Ovary (tissue), 9 donors: ENCODE measurements around the gene PDXK. TPM values are rescaled to one million over a fixed set of nuclear protein-coding genes. Genes with fewer than 3 reads are reported as not detected.

Source experiments
- DNase-seq, 5 donors: peaks; one replicate each; pipeline ENCODE4 v3.0.0-alpha.2; 2019 to 2020
- H3K27ac ChIP-seq, 2 donors: fragments of 200-600 bp; one replicate each; pipeline versions ENCODE4 v1.5.1 to v1.8.0; 2019 to 2022
- H3K27me3 ChIP-seq: fragments of 200-600 bp; one replicate; pipeline ENCODE4 v1.8.0; 2022
- H3K36me3 ChIP-seq: fragments of 200-600 bp; sonication (generic); one replicate; pipeline ENCODE4 v1.5.1; 2019
- H3K4me1 ChIP-seq: one replicate; pipeline ENCODE4 v1.8.1; 2013; ENCODE audit warnings: mild to moderate bottlenecking, moderate library complexity; ENCODE audit not compliant: insufficient read depth
- H3K4me3 ChIP-seq: fragments of 200-600 bp; sonication (generic); one replicate; pipeline ENCODE4 v1.5.1; 2017
- H3K9me3 ChIP-seq, 2 donors: fragments of 200-600 bp in 1 of 2; sonication (generic) in 1 of 2; one replicate each; pipeline versions ENCODE4 v1.5.1 to v1.8.1; 2013 to 2019; ENCODE audit warnings: mild to moderate bottlenecking in 1 of 2, moderate library complexity in 1 of 2
- CTCF ChIP-seq, 3 donors: fragments of 450-650 bp in 2 of 3; fragments of 200-600 bp in 1 of 3; IDR thresholded peaks; one replicate each; pipeline versions ENCODE4 v1.5.1 to v1.8.0; 2016 to 2022; ENCODE audit warnings: antibody characterized with exemption in 3 of 3, mild to moderate bottlenecking in 1 of 3
- EP300 ChIP-seq: sonication (generic); formaldehyde crosslinking; IDR thresholded peaks from one replicate; pipeline ENCODE4 v1.6.1; 2017; ENCODE audit warnings: antibody characterized with exemption
- POLR2A ChIP-seq: fragments of 450-650 bp; IDR thresholded peaks from one replicate; pipeline ENCODE4 v1.6.1; 2017; ENCODE audit warnings: antibody characterized with exemption, mild to moderate bottlenecking, moderate library complexity
- WGBS, 3 donors: extraction: QIAGEN DNeasy Blood & Tissue Kit in 1 of 3; methylation state at CpG; one replicate each; pipeline versions ENCODE4 v1.1.5 to v1.1.7; 2013 to 2017; 5-methylcytosine and 5-hydroxymethylcytosine counted together
- intact Hi-C, 4 donors: fragments of 100-400 bp; cut with DNase I; formaldehyde crosslinking; loops; one replicate each; pipeline versions ENCODE4 v1.11.0 to v1.15.1; 2022 to 2023
- polyA plus RNA-seq, 2 donors: library from polyadenylated mRNA; stranded (reverse); fragments of 200-250 nt in 1 of 2; fragments of 350-450 nt in 1 of 2; fragmentation: Illumina TruSeq in 1 of 2; extraction: RNeasy Lipid Tissue Mini Kit (QIAGEN cat#74804) in 1 of 2; gene quantifications; one replicate each; pipeline ENCODE4 v1.2.3, GENCODE V29; 2013 to 2014
- total RNA-seq, 7 donors: library from RNA; depleted of rRNA in 2 of 7; stranded (reverse); fragments of >200 nt in 2 of 7; fragmentation: NEBNext Ultra II Directional in 3 of 7; extraction: Animal tissue kit (Norgen Biotek cat#: 25700) in 3 of 7; gene quantifications; one replicate each; pipeline versions ENCODE4 v1.1.0 to v1.2.4, GENCODE V29; 2016 to 2023
- donor health status: DM: no; HTN: no; CAD: no; lungs with moderate emphysema.
- donor health status: DM: no; HTN: no; CAD: no.
- donor health status: Bipolar disorder and iron deficiency.
- donor health status: DM: yes; HTN: yes; CAD: no.
- donor health status: DM: no; HTN: no; CAD: no.
- donor health status: DM: yes; HTN: yes; CAD: no.

Gene PDXK
- total and polyA plus RNA-seq, 9 donors = 19.9 to 125 (median 88.6) TPM

- peaks cover 18% of the 10 kb centered on the region for H3K4me1 ChIP-seq
- H3K36me3 ChIP-seq = no peaks in the 10 kb centered on the region
- TF ChIP-seq POLR2A = no peak
- no peaks in the 10 kb centered on the region for H3K9me3 ChIP-seq
- no peak overlapping the region for H3K27ac ChIP-seq
- WGBS, 3 donors = 77 to 81% (median 81%) methylated on average over 21 of the region's 21 CpGs
- H3K4me3 ChIP-seq = no peak overlapping the region
- DNase-seq = no peak
- no peaks in the 10 kb centered on the region for H3K27me3 ChIP-seq
- intact Hi-C loops = no loop called here
Measured at GRCh38 chr21:43806017-43806710, 87.2 kb downstream of the PDXK start.

GRCh38 chr21:43808367-43808766, 89.4 kb downstream of the PDXK start:
- no peak for TF ChIP-seq EP300
- TF ChIP-seq POLR2A = no peak
- no peak for TF ChIP-seq CTCF (IDR thresholded peaks at IDR 0.05)
- intact Hi-C loops = no loop called here
- Histone ChIP-seq H3K27me3 (no peaks in the 10 kb centered on the region), H3K9me3 (no peaks in the 10 kb centered on the region), H3K27ac (no peak overlapping the region), H3K36me3 (no peaks in the 10 kb centered on the region), H3K4me1 (peaks cover 24% of the 10 kb centered on the region), H3K4me3 (no peak overlapping the region)
- WGBS, 3 donors = 84 to 87% (median 86%) methylated on average over 18 of the region's 18 CpGs
- no peak for DNase-seq

DNA sequence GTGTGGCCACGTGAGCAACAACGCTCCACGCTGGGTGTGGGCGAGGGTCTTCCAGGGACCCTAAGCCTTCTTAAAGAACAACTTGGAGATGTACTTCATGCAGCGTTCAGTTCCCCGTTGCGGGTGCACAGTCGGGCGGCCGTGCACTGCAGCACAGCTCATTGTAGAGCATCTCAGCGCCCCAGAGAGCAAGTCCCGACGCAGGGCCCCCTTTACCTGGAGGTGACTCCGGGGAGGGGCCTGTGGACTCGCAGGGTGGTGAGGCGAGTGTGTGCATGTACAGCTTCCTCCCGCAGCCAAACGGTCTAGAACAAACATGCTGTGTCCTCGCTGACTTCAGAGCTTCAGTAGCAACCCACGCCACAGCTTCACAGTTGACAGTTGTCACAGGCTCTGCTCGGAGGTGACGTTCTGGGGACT, 89.9 kb downstream of the PDXK start:
- no peak overlapping the region for H3K4me3 ChIP-seq
- no peaks in the 10 kb centered on the region for H3K9me3 ChIP-seq
- no peak for TF ChIP-seq POLR2A
- TF ChIP-seq EP300 = no peak
- no peak for TF ChIP-seq CTCF (IDR thresholded peaks at IDR 0.05)
- no peak overlapping the region for H3K27ac ChIP-seq
- peaks cover 24% of the 10 kb centered on the region for H3K4me1 ChIP-seq
- no peaks in the 10 kb centered on the region for H3K36me3 ChIP-seq
- intact Hi-C loops = no loop called here
- no peaks in the 10 kb centered on the region for H3K27me3 ChIP-seq
- no peak for DNase-seq
- WGBS, 3 donors = 78 to 87% (median 79%) methylated on average over 21 to 22 of the region's 22 CpGs

GRCh38 chr21:43809346-43809799, 90.4 kb downstream of the PDXK start:
- no peaks in the 10 kb centered on the region for H3K27me3 ChIP-seq
- no peak for TF ChIP-seq POLR2A
- no peak for TF ChIP-seq CTCF (IDR thresholded peaks at IDR 0.05)
- TF ChIP-seq EP300 = no peak
- H3K27ac ChIP-seq = peak overlapping the region in 1 of 2 donors; percentile 31
- no peak overlapping the region for H3K4me3 ChIP-seq
- H3K4me1 ChIP-seq = peaks cover 24% of the 10 kb centered on the region
- no peaks in the 10 kb centered on the region for H3K9me3 ChIP-seq
- WGBS, 3 donors = 31 to 78% (median 50%) methylated on average over 16 of the region's 16 CpGs
- DNase-seq = peak in 2 of 5 donors; percentile 41 to 64
- intact Hi-C loops = no loop called here
- H3K36me3 ChIP-seq = no peaks in the 10 kb centered on the region

DNA sequence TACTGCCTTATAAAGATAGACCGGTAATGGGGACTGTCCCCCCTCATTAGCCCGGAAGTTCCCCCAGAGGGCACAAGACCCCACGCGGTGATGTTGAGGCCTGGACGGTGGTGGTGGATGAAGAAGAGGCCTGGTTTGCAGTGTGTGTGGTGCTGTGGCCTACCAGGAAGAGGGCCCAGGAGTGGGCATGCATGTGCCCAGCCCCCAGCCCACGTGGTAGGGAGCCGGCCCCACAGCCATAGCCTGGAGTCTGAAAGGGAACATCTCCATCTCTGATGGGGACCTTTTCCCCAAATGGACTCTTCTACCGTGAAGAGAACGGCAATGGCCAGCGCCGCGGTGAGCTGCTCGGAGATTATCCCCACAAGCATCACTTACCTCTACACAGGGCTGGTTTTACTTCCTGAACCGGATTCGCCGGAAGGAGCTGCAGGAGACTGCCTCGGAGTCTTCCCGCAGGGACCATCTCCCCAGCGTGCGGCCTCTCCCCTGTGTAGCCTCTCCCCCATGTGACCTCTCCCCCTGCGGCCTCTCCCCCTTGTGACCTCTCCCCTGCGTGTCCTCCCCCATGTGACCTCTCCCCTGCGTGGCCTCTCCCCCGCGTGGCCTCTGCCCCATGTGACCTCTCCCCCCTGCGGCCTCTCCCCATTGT, 91.0 kb downstream of the PDXK start:
- intact Hi-C loops = loop anchor here in 3 of 4 donors (5.0 to 10.0 kb wide), 4 partner anchors 167 to 495 kb away; partner anchors contain the start of gene PFKL (in 1 of the 3)
- Histone ChIP-seq H3K4me1 (peaks cover 28% of the 10 kb centered on the region), H3K36me3 (no peaks in the 10 kb centered on the region), H3K4me3 (no peak overlapping the region), H3K27me3 (no peaks in the 10 kb centered on the region), H3K9me3 (no peaks in the 10 kb centered on the region), H3K27ac (peak overlapping the region in 1 of 2 donors; percentile 31)
- 40 to 52% (median 43%) methylated on average over 25 to 26 of the region's 26 CpGs for WGBS, 3 donors
- no peak for DNase-seq
- TF ChIP-seq CTCF (IDR thresholded peaks at IDR 0.05) (no peak), POLR2A (no peak), EP300 (no peak)
